HEK293 (cell line): Measurements from ENCODE around the gene NPR2.

Experiments
- CTCF ChIA-PET: fragments of 350-600 bp; formaldehyde crosslinking; extraction: SDS; loops from one replicate; lab custom pipeline; 2021; ENCODE audit warnings: antibody characterized with exemption; lab: Yijun Ruan, JAX
- POLR2A ChIA-PET: fragments of 300-600 bp; formaldehyde crosslinking; extraction: SDS; loops from one replicate; lab custom pipeline; 2020; ENCODE audit warnings: antibody characterized with exemption, inconsistent platforms; lab: Yijun Ruan, JAX
- H3K27ac ChIP-seq: fragments of 200-500 bp; sonication (Bioruptor generic); 2 replicates; pipeline ENCODE4 v1.5.1; 2014; ENCODE audit warnings: low read depth, low read length, control low read depth, inconsistent platforms; ENCODE audit errors: extremely low read depth
- H3K36me3 ChIP-seq, 2 experiments: fragments of 200-500 bp in 1 of 2; sonication (Bioruptor generic) in 1 of 2; 1 replicate in 1 of 2; 2 replicates in 1 of 2; pipeline ENCODE4 v1.5.1; 2014 to 2017; ENCODE audit warnings: inconsistent platforms in 2 of 2, low read length in 2 of 2; ENCODE audit not compliant: control insufficient read depth in 2 of 2, insufficient read depth in 1 of 2
- H3K4me1 ChIP-seq: fragments of 200-500 bp; sonication (Bioruptor generic); 2 replicates; pipeline ENCODE4 v1.5.1; 2014; ENCODE audit warnings: mild to moderate bottlenecking, low read length, inconsistent platforms; ENCODE audit not compliant: control insufficient read depth, insufficient read depth
- H3K4me3 ChIP-seq: 2 replicates; pipeline ENCODE4 v1.5.1; 2011; ENCODE audit warnings: low read depth, mild to moderate bottlenecking, control low read depth, low read length, moderate library complexity
- H3K9me3 ChIP-seq: fragments of 200-500 bp; sonication (Bioruptor generic); 2 replicates; pipeline ENCODE4 v1.5.1; 2014; ENCODE audit warnings: low read depth, low read length, inconsistent platforms; ENCODE audit not compliant: control insufficient read depth, insufficient read depth
- BCL11A ChIP-seq: fragments of 450-650 bp; formaldehyde crosslinking; IDR thresholded peaks from 2 replicates; pipeline ENCODE4 v1.5.1; 2016; ENCODE audit warnings: low read depth, missing biosample characterization, missing genetic modification characterization
- EGR2 ChIP-seq: fragments of 450-650 bp; formaldehyde crosslinking; IDR thresholded peaks from 2 replicates; pipeline ENCODE4 v1.5.1; 2016; ENCODE audit warnings: low read depth, missing biosample characterization, missing genetic modification characterization
- PBX3 ChIP-seq: sonication (generic); formaldehyde crosslinking; IDR thresholded peaks from 2 replicates; pipeline ENCODE4 v1.8.1; 2022; ENCODE audit warnings: mild to moderate bottlenecking, moderate library complexity, missing genetic modification reagents
- PRDM1 ChIP-seq: fragments of 450-650 bp; formaldehyde crosslinking; IDR thresholded peaks from 2 replicates; pipeline ENCODE4; 2016; ENCODE audit warnings: missing biosample characterization, missing genetic modification characterization
- ZBTB1 ChIP-seq: fragments of 450-650 bp; formaldehyde crosslinking; IDR thresholded peaks from 2 replicates; pipeline ENCODE4 v1.5.1; 2016; ENCODE audit warnings: missing biosample characterization, missing genetic modification characterization
- ZFP69B ChIP-seq: fragments of 450-650 bp; formaldehyde crosslinking; IDR thresholded peaks from 2 replicates; pipeline ENCODE4 v1.5.1; 2016; ENCODE audit warnings: missing biosample characterization, missing genetic modification characterization
- ZNF157 ChIP-seq: fragments of 450-650 bp; formaldehyde crosslinking; IDR thresholded peaks from 2 replicates; pipeline ENCODE4 v1.5.1; 2016; ENCODE audit warnings: missing biosample characterization, missing genetic modification characterization
- ZNF211 ChIP-seq: fragments of 450-650 bp; formaldehyde crosslinking; IDR thresholded peaks from 2 replicates; pipeline ENCODE4 v1.5.1; 2016; ENCODE audit warnings: low read depth, missing biosample characterization, missing genetic modification characterization
- ZNF23 ChIP-seq: fragments of 450-650 bp; formaldehyde crosslinking; IDR thresholded peaks from 2 replicates; pipeline ENCODE4 v1.5.1; 2016; ENCODE audit warnings: missing biosample characterization, missing genetic modification characterization, borderline replicate concordance
- ZNF335 ChIP-seq: fragments of 450-650 bp; formaldehyde crosslinking; conservative IDR thresholded peaks from 2 replicates; pipeline ENCODE4 v1.5.1; 2016; ENCODE audit warnings: missing biosample characterization, missing genetic modification characterization
- ZNF362 ChIP-seq: fragments of 450-650 bp; formaldehyde crosslinking; IDR thresholded peaks from 2 replicates; pipeline ENCODE4 v1.5.1; 2016; ENCODE audit warnings: missing biosample characterization, missing genetic modification characterization
- ZNF404 ChIP-seq: fragments of 450-650 bp; formaldehyde crosslinking; IDR thresholded peaks from 2 replicates; pipeline ENCODE4 v1.5.1; 2017; ENCODE audit warnings: missing biosample characterization, missing genetic modification characterization
- ZNF530 ChIP-seq: fragments of 450-650 bp; formaldehyde crosslinking; IDR thresholded peaks from 2 replicates; pipeline ENCODE4 v1.5.1; 2016; ENCODE audit warnings: low read depth, missing biosample characterization, missing genetic modification characterization
- ZNF629 ChIP-seq: fragments of 450-650 bp; formaldehyde crosslinking; IDR thresholded peaks from 2 replicates; pipeline ENCODE4 v1.5.1; 2017; ENCODE audit warnings: missing biosample characterization, missing genetic modification characterization
- ZNF654 ChIP-seq: fragments of 450-650 bp; formaldehyde crosslinking; IDR thresholded peaks from 2 replicates; pipeline ENCODE4 v1.5.1; 2016; ENCODE audit warnings: low read depth, missing biosample characterization, missing genetic modification characterization
- ZNF677 ChIP-seq: fragments of 450-650 bp; IDR thresholded peaks from 2 replicates; pipeline ENCODE4 v1.5.0; 2018; ENCODE audit warnings: missing biosample characterization, mild to moderate bottlenecking, missing genetic modification characterization, moderate library complexity
- ZNF76 ChIP-seq: fragments of 450-650 bp; formaldehyde crosslinking; IDR thresholded peaks from 2 replicates; pipeline ENCODE4; 2016; ENCODE audit warnings: low read depth, missing biosample characterization, missing genetic modification characterization, borderline replicate concordance
- ZNF837 ChIP-seq: fragments of 450-650 bp; formaldehyde crosslinking; IDR thresholded peaks from 2 replicates; pipeline ENCODE4 v1.5.1; 2016; ENCODE audit warnings: missing biosample characterization, missing genetic modification characterization
- ZSCAN16 ChIP-seq: fragments of 450-650 bp; formaldehyde crosslinking; IDR thresholded peaks from 2 replicates; pipeline ENCODE4 v1.5.1; 2016; ENCODE audit warnings: missing biosample characterization, missing genetic modification characterization
- TF ChIP-seq, protein P1 (sequence below): fragments of 450-650 bp; formaldehyde crosslinking; IDR thresholded peaks from 2 replicates; pipeline ENCODE4 v1.5.1; 2017; ENCODE audit warnings: missing biosample characterization, missing genetic modification characterization
- TF ChIP-seq, protein P2 (sequence below): fragments of 450-650 bp; formaldehyde crosslinking; IDR thresholded peaks from 2 replicates; pipeline ENCODE4 v1.5.1; 2017; ENCODE audit warnings: missing biosample characterization, missing genetic modification characterization
- TF ChIP-seq, protein P3 (sequence below): fragments of 450-650 bp; IDR thresholded peaks from 2 replicates; pipeline ENCODE4 v1.5.1; 2018; ENCODE audit warnings: missing biosample characterization, mild to moderate bottlenecking, missing genetic modification characterization

NPR2 gene

GRCh38 chr9:35810122-35810521 lies 18.7 kb downstream of the NPR2 start:
- CTCF ChIA-PET, result interaction anchor here (0.5 kb wide), 1 partner anchor 37 kb away, joined by 3 read pairs; no protein-coding TSS in a partner anchor
- TF ChIP-seq ZNF23 (no peak), ZSCAN16 (tag by site-specific recombination) (no peak), ZNF404 (no peak), ZNF335 (tag by site-specific recombination) (no peak), ZNF76 (tag by site-specific recombination) (no peak), BCL11A (no peak), ZNF677 (no peak), ZNF157 (no peak), ZBTB1 (no peak)
- TF ChIP-seq, protein P1, sequence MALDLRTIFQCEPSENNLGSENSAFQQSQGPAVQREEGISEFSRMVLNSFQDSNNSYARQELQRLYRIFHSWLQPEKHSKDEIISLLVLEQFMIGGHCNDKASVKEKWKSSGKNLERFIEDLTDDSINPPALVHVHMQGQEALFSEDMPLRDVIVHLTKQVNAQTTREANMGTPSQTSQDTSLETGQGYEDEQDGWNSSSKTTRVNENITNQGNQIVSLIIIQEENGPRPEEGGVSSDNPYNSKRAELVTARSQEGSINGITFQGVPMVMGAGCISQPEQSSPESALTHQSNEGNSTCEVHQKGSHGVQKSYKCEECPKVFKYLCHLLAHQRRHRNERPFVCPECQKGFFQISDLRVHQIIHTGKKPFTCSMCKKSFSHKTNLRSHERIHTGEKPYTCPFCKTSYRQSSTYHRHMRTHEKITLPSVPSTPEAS, result no peak
- TF ChIP-seq, protein P2, sequence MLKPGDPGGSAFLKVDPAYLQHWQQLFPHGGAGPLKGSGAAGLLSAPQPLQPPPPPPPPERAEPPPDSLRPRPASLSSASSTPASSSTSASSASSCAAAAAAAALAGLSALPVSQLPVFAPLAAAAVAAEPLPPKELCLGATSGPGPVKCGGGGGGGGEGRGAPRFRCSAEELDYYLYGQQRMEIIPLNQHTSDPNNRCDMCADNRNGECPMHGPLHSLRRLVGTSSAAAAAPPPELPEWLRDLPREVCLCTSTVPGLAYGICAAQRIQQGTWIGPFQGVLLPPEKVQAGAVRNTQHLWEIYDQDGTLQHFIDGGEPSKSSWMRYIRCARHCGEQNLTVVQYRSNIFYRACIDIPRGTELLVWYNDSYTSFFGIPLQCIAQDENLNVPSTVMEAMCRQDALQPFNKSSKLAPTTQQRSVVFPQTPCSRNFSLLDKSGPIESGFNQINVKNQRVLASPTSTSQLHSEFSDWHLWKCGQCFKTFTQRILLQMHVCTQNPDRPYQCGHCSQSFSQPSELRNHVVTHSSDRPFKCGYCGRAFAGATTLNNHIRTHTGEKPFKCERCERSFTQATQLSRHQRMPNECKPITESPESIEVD (tag by site-specific recombination), result no peak
- Histone ChIP-seq H3K9me3 (no peaks in the 10 kb centered on the region), H3K4me3 (no peak overlapping the region), H3K27ac (no peak overlapping the region), H3K36me3 (peaks cover 0 to 52% of the 10 kb centered on the region in 2 experiments; a peak in 1 of 3 replicates), H3K4me1 (no peaks in the 10 kb centered on the region)
- POLR2A ChIA-PET, result interaction anchor here (0.6 kb wide), 1 partner anchor 1639 kb away, joined by 3 read pairs; no protein-coding TSS in a partner anchor

- ChIA-PET POLR2A (interaction anchor here (0.6 to 2.1 kb wide), 7 partner anchors 13 to 154 kb away, joined by 3 to 6 read pairs (median 4); partner anchors contain the start of genes CCDC107, CREB3, FAM221B and RMRP), CTCF (interaction anchor here (0.7 to 4.3 kb wide), 8 partner anchors 14 to 115 kb away, joined by 3 to 46 read pairs (median 5); no protein-coding TSS in a partner anchor)
- H3K9me3 ChIP-seq, result no peaks in the 10 kb centered on the region
- no peaks in the 10 kb centered on the region for H3K4me1 ChIP-seq
- peaks cover 0 to 38% of the 10 kb centered on the region in 2 experiments; a peak in 1 of 3 replicates for H3K36me3 ChIP-seq
- H3K27ac ChIP-seq, result no peak overlapping the region
- H3K4me3 ChIP-seq, result peak overlapping the region; percentile 42
- TF ChIP-seq EGR2 (tag by site-specific recombination) (no peak), ZNF530 (tag by site-specific recombination) (no peak), ZNF837 (no peak), ZNF362 (tag by site-specific recombination) (no peak), ZFP69B (peak; percentile 95; the same call in 1 of the 2 replicates), PBX3 (CRISPR knock-in tag) (no peak), ZNF629 (tag by site-specific recombination) (no peak), ZNF654 (no peak), PRDM1 (tag by site-specific recombination) (no peak), ZNF211 (tag by site-specific recombination) (no peak)
- TF ChIP-seq, protein P3, sequence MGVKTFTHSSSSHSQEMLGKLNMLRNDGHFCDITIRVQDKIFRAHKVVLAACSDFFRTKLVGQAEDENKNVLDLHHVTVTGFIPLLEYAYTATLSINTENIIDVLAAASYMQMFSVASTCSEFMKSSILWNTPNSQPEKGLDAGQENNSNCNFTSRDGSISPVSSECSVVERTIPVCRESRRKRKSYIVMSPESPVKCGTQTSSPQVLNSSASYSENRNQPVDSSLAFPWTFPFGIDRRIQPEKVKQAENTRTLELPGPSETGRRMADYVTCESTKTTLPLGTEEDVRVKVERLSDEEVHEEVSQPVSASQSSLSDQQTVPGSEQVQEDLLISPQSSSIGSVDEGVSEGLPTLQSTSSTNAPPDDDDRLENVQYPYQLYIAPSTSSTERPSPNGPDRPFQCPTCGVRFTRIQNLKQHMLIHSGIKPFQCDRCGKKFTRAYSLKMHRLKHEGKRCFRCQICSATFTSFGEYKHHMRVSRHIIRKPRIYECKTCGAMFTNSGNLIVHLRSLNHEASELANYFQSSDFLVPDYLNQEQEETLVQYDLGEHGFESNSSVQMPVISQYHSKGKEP (tag by site-specific recombination), result peak; percentile 99
Observed at GRCh38 chr9:35811381-35812024, 20.1 kb downstream of the NPR2 start.
